HG03064 (cell line): Measurements from ENCODE around the gene SYNJ1.
"Not testable (repeated sequence)": the region's sequence is repeated elsewhere in the genome, so short reads cannot be mapped to it uniquely, and the experiment has no call there.

Experiments used
- ATAC-seq: cut with Tn5 transposase; IDR thresholded peaks from one replicate; pipeline ENCODE4 v1.9.1; 2021; ENCODE audit warnings: low read depth; ENCODE audit not compliant: unreplicated experiment

The SYNJ1 gene

DNA sequence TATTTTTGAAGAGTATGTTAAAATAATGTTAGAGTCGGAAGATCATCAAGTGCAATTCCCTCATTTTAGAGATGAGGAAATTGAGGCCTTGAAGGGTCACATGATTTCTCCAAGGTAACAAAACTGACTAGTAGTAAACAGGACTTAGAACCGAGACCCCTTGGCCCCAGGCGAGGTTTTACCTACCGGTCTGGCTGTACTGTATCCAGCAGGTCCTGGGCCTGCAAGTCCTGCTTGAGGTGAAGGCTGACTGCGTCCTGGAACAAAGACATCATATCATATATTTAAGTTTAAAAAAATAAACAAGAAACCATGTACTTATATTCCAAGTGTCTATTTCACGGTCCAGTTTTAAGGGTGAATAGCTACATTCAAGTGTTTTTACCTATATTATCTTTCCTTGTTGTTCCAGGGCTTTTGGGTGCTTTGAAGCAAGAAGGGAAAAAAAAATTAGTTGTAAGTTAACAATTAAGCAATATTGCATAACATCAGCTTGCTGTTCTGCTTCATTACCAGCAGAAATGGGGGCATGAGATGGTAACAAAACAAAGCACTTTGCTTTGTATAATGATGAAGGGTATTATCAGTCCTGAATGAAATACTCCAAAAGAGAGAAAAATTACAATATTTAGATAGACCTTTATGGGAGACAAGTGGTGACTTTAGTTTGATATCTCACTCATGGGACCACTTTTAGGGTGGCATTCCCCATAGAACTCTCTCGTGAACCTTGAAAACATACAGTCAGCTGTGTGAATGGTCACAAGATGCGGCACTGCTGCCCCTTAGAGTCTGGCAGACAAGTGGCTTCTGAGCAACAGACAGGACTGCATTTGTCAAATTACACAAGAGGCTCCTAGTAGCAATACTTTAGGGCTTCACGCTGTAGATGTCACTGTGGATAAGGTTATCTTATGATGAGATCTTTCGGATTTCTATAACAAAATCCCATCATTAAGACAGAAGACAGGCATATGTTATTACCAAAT lies 85.8 kb downstream of the SYNJ1 start:
- no peak for ATAC-seq

DNA sequence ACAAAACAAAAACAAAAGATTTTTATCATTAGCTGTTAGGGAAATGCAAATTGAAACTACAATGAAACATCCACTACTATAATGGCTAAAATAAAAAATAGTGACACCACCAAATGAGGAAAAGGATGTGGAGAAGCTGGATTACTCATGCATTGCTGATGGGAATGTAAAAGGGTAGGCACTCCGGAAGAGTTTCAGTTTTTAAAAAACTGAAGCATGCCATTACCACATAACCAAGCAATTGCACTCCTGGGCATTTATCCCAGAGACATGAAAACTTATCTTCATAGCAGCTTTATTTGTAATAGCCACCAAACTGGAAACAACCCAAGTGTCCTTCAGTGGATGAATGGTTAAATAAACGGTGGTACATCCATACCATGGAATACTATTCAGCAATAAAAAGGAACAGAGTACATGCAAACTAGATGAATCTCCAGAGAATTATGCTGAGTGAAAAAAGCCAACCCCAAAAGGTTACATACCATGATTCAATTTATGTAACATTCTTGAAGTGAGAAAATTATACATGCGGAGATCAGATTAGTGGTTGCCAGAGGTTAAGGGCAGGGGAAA lies 101.1 kb downstream of the SYNJ1 start:
- no peak for ATAC-seq

DNA sequence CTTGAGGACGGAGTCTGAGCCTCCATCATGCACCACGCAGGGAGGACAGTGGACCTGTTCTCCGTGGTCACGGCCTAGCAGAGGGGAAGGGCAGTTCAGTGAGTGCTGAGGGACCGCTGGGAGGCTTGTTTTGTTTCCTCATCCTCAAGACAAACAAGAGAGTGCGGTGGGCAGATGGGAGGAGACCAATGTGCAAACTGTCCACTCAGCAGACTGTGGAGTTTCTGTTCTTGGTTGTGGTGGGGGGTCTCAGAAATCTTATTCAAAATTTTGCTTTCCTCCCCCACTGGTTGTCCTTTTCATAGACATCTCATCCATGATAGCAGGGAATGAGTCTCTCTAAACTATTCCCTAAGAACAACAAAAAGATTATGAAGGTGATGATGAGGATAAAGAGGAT lies 109.6 kb downstream of the SYNJ1 start:
- not testable (repeated sequence) for ATAC-seq

DNA sequence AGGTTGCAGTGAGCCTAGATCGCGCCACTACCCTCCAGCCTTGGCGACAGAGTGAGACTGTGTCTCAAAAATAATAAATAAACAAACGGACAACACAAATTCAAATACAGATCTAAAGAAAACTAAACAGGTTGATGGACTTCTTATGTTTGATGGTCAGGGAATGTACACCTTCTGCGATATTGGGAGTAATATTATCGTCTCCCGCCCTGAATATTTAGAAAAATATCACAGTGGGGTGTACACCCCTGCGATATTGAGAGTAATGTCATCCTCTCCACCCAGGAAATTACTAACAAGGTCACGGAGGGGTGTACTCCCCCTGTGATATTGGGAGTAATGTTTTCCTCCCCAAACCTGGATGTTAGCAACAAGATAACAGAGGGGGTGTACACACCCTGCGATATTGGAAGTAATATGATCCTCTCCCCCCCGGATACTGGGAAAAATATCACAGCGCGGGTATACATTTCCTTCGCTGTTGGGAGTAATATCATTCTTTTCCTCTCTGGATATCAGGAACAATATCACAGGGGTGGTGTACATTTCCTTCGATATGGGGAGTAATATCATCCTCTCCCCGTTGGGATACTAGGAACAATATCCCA lies 114.3 kb downstream of the SYNJ1 start:
- ATAC-seq, result no peak

DNA sequence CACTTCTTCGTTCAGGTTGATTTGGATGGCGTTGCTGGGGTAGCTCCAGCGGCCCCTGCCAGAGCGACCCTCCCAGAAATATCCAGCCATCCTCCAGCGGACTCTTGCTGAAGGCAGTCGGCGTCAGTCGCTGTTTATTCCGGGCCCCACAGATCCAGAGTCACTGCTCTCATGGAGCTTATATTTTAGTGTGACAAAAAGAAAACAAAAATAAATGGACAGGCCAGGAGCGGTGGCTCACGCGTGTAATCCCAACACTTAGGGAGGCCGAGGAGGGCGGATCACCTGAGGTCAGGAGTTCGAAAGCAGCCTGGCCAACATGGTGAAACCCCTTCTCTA lies 114.8 kb downstream of the SYNJ1 start:
- no peak for ATAC-seq

DNA sequence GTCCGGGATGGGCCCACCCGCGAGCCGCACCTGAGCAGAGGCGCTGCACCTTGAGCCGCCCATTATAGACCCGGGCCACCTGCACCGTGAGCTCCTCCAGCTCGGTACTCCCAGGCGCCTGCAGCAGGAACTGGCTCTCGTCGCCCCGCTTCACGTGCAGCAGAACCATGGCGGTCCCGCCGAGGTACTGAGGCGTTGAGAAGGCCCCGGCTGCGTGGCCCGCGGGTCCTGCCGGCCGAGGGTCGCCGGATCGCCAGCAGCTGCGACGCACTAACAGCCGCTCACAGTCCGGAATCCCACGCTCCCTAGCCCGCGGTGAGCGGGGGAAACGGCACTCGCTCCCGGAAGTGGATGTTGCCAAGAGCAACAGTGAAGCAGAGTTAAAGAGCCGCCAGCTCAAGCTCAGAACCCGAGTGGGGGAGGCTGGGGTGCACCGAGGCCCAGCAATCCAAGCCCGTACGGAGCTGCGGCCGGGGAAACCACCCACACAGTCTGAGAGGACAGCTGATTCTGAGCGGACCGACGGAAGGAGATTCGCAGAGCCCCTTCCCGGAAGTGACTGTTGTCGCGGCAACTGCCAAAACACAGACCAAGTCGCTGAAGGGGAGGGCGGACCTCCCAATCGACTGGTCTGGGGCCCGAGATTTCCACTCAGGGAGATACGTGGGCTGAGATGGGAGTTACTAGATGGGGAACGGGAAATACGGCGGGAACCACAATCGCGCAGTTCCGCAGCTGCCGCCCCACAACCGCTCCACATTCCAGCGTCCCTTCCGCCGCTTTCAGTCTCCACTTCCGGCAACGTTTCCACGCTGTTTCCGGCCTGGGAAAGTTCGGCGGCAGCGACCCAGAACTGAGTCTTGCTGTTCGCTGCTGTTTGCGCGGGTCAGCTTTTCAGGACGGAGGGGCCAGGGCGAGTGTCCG lies 115.5 kb downstream of the SYNJ1 start, which contains the start of gene CFAP298:
TSS of gene CFAP298 (minus strand) at position 303 of the 924 bp plus-strand sequence. CDS start at position 169, 134 bp downstream.
- peak; percentile 96 for ATAC-seq

DNA sequence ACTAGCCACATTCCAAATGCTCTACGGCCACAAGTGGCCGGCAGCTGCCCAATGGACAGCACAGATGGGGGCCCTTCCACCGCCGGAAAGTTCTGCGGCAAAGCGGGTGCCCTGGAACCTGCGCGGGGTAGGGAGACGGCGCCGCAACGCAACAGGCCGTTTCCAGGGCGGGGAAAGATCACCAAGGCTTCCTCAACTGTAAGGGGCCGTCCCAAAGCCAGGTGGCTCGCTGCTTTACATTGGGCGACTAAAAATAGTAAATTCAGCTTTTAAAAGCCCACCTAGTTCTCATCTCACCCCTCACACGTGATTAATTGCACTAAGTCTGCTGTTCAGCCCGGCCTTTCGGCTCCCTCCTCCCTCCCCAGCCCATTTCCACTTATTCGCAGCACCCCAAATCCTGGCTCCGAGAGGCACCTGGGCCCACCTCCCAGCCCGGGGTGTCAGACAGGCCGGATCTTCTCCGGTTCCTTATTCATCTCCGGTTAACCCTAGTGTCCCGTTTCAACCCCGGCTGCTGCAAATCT lies 116.3 kb downstream of the SYNJ1 start:
- no peak for ATAC-seq

DNA sequence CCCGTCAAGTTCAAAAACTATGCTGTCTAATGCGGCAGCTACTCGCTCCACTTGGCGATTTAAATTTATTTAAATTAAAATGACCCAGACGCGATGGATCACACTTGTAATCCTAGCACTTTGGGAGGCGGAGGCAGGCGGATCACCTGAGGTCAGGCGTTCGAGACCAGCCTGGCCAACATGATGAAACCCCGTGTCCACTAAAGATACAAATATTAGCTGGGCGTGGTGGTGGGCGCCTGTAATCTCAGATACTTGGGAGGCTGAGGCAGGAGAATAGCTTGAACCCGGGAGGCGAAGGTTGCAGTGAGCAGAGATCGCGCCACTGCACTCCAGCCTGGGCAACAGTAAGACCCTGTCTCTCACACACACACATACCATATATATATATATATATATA lies 116.9 kb downstream of the SYNJ1 start:
- not testable (repeated sequence) for ATAC-seq

DNA sequence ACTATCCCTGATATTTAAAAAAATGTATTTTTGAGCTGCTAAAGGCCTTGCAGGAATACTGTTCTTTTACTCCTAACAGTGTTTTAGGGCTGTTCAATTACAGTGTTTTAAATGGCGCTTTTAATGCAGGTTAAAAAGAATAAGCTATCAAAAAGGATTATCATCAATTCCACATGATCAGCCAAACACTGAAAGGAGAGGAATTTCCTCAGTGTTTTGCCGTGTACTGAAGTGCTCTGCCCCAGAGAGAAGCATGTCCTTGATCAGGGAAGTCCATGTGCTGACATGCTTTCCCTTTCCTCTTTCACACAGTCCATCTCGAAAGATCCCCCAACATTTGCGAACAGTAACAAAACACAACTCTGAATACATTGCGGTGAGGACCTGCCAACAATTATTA lies 119.0 kb downstream of the SYNJ1 start:
- no peak for ATAC-seq

DNA sequence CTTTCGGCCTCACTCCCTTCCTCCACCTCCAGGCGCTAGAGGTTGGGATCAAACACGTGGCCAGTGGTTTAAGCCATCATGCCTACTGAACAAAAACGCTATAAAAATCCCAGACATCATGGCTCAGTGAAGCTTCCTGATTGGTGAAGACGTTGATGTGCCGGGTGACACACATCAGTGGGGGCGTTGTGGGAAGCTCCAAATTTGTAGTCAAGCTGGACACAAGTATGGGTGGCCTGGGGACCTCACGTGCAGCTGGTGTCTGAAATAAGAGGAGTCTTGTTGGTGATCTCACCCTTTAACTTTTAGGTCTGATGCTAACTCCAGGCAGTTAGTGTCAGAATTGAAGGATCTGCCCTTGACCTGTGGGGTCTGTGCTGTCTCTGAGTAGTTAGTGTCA lies 122.3 kb downstream of the SYNJ1 start:
- ATAC-seq, result no peak

DNA sequence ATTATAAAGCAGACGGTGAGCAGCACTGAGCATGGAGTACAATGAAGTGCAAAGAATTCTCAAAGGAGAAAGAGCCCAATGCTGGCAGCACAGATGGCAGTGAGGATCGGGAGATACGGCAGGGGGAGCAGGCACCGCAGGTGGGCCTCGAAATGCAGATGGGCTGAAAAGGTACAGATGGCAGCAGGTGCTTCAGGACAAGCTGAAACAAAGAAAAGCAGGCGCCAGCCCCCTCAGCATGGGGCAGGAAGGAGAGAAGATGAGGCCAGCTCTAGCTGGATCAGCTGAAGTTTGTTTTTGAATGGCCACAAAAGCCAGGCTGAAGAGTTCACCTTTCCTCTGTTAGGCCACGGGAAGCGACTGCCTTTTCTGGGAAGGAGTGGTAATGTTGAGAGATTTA lies 123.3 kb downstream of the SYNJ1 start:
- ATAC-seq, result no peak

DNA sequence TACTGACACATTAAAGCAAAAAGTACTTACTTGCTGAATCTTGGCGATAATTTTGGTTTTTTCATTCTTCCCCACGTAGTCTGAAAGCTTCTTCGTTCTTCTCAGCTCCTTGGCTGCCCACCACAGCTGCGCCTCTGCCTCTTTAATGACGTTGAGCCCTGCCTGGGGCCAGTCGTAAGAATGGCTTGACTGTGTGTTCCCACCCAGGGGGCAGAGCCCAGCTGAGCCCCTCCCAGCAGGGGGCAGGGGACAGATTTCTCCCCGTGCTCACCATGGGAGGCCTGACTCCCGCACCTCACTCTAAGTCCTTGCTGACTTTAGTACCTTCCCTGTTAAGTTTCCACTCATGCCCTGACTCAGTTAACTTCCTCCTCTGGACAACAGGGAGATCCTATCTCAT lies 124.7 kb downstream of the SYNJ1 start:
- ATAC-seq, result no peak

DNA sequence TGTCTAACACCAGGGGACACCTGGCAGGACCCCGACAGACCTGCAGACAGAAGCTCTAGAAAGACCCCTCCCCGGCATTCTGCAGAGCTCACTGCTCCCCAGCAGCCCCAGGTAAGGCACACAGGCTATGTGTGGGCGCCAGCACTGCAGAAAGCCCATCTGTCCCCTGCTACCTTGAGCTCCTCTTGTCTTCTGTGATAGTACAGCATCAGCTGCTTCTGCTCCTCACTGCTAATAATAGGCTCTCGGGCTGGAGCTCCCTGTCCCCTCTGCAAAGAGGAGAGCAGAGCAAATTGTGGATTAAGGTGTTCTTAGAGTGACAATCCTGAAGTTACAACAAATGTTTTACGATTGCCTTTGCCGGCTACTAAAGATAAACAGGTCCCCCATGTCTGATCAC lies 125.7 kb downstream of the SYNJ1 start:
- no peak for ATAC-seq

DNA sequence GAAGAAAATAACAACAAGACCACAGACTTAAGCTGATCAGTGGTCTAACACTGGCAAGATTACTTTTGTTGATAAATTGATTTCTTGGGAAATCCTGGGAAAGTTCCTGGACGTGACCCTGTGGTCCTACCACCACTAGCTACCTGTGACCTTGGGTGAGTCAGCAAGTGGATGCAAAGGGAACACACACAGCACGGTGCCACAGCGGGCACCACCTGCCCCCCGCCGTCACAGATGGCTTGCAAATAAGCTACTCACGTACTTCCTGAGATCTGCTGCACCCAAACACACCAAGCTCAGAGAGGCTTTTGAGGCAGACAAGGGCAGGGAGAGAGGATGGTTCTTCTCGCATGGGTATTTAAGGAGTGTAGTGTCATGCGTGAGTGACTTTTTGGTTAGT lies 128.3 kb downstream of the SYNJ1 start:
- ATAC-seq, result no peak

DNA sequence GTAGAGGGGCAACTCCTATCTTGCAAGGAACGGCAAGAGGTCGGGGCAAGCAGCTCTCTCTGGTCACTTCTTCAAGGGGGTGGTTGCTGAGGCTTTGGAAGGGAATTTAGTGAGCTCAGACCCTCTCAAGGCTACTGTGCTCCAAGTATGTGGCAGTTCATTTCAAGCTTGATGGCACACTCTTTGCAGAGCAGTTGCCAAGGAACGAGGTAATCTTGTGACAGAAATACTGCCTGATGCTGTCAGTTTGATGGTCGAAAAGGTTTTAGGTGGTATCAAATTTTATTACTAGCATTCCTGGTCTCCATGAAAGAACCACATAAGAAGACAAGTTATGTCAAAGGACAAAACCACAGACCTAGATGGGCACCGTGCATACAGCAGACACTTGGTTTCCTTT lies 128.7 kb downstream of the SYNJ1 start:
- ATAC-seq, result no peak

DNA sequence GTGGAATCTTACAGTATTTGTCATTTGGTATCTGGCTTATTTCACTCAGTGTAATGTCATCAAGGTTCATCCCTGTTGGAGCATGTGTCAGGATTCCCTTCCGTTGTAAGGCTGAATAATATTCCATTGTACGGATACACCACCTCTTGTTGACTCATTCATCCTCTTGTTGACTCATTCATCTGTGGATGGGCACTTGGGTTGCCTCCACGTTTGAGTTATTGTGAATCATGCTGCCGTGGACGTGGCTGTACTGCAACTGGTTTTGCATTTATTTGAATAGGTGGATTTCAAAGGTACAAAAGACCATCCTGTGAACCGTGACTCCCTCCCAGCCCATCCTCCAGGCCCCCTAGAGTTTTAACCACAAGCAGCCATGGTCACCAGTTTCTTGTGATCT lies 130.6 kb downstream of the SYNJ1 start:
- ATAC-seq, result no peak

DNA sequence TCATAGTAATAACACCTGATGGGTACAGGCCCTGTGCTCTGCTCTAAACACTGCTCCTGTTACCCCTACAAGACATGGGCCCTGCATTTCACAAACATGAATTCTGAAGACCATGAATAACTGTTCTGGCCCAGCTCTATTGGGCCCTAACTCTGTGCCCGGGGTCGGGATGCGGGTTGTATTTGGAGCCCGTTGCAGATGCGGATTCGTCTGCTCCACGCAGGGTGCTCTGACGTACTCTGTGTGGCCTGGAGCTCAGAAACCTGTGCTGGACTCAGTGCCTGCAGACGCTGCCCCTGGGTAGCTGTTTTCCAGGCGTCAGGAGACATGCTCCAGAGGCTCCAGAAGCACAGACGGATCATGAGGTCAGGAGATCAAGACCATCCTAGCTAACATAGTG lies 132.4 kb downstream of the SYNJ1 start:
- ATAC-seq, result no peak

DNA sequence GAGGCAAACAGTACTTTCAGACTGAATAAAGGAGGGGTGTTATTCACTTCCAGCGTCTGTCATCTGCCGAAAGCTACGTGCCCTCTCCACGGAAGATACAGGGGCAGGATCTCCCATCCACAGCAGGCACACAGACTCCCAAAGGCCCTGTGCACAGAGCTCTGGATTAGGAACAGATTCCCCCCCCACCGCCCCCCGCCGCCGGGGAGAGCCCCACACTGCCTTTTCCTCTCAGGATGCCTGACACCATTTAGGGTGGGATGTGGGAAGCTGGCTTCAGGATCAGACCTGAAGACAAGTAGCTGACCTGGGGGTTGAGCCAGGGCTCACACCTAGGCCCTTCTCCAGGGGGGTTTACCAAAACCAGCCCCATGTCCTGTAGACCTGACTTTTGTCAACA lies 134.1 kb downstream of the SYNJ1 start:
- ATAC-seq, result no peak

DNA sequence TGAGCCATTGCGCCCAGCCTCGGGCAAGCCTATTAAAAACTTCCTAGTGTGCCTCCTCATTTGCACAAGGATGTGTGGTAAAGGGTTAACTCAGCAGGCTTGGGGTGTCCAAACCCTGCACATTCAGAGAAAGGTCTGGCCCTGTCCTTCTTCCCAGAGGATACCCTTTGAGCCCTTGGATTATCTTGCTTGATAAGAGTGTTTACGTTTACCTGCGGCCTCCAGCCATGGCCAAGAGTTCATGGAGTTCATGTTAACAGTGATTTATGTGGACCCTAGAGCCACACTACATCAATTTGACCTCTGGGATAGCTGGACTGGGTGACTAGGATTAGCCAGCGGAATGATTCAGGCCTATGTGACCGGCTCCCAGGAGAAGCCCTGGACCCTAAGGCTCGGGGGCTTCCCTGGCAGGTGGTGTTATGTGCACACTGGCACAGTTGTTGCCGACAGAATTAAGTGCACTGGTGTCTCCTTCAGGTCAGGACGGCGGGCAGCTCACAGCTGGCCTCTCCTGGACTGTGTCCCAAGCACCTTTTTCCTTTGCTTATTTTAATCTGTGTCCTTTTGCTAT lies 134.8 kb downstream of the SYNJ1 start:
- no peak for ATAC-seq

DNA sequence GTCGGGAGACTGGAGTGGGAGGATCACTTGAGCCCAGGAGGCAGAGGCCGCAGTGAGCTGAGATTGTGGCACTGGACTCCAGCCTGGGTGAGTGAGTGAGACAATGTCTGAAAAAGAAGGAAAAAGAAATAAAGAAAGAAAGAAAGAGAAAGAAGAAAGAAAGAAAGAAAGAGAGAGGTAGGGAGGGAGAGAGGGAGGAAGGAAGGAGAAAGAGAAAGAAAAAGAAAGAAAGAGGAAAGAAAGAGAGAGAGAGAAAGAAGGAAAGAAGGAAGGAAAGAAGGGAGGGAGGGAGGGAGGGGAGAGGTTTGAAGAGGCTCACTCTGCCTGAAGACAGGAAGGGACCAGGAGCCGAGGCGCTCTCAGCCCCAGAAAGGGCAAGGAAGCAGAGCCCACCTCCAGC lies 137.7 kb downstream of the SYNJ1 start:
- ATAC-seq, result no peak
